COLO668 (cell line): ENCODE measurements around the gene POGK.
"Not testable (repeated sequence)": the region's sequence is repeated elsewhere in the genome, so short reads cannot be mapped to it uniquely, and the experiment has no call there.

ENCODE experiments used
- DNase-seq: peaks from one replicate; lab custom pipeline; 2025; ENCODE audit not compliant: unreplicated experiment; lab: John Stamatoyannopoulos, UW

POGK gene, protein sequence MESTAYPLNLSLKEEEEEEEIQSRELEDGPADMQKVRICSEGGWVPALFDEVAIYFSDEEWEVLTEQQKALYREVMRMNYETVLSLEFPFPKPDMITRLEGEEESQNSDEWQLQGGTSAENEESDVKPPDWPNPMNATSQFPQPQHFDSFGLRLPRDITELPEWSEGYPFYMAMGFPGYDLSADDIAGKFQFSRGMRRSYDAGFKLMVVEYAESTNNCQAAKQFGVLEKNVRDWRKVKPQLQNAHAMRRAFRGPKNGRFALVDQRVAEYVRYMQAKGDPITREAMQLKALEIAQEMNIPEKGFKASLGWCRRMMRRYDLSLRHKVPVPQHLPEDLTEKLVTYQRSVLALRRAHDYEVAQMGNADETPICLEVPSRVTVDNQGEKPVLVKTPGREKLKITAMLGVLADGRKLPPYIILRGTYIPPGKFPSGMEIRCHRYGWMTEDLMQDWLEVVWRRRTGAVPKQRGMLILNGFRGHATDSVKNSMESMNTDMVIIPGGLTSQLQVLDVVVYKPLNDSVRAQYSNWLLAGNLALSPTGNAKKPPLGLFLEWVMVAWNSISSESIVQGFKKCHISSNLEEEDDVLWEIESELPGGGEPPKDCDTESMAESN

GRCh38 chr1:166838766-166839599 lies at the start of gene POGK:
TSS of gene POGK (plus strand) at chr1:166839475. CDS start at chr1:166840957, 1,482 bp downstream.
- peak; percentile 96 for DNase-seq

DNA sequence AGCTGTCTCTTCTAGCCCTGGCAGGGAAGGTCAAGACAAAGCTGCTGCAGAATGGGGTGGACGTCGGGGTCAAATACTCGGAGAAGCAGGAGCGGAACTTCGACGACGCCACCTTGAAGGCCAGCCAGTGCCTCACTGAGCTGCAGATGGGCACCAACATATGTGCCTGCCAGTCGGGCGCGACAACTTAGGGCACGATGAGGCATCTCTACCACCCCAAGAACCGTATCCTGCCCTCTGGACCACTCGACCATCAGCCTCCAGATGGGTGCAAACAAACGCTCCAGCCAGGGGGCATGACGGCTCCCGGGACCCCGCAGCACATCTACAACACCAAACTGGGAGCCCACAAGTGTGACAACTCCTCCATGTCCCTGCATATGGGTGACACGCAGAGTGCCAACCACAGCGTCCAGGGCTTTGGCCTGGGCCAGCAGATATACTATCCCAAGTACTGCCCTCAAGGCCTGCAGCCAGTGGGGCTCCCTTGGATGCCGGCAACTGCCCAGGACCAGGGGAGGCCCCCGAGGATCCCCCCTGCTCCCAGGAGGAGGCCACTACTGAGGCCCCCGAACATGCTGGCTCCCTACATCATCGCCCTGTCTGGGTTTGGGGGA lies 42.5 kb upstream of the POGK start:
- no peak for DNase-seq

GRCh38 chr1:166808952-166809351 lies 30.3 kb upstream of the POGK start:
- DNase-seq = no peak

DNA sequence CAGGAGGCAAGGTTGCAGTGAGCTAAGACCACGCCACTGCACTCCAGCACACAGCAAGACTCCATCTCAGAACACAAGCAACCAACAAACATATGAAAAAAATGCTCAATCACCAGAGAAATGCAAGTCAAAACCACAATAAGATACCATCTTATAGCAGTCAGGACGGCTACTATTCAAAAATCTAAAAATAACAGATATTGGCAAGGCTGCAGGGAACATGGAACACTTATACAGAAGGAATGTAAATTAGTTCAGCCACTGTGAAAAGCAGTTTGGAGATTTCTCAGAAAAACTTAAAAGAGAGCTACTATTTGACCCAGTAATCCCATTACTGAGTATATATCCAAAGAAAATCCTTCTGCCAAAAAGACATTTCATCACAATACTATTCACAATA lies 27.6 kb upstream of the POGK start:
- DNase-seq = no peak

GRCh38 chr1:166813508-166814223 lies 25.6 kb upstream of the POGK start:
- DNase-seq = no peak

GRCh38 chr1:166814611-166815010 lies 24.7 kb upstream of the POGK start:
- DNase-seq = no peak

DNA sequence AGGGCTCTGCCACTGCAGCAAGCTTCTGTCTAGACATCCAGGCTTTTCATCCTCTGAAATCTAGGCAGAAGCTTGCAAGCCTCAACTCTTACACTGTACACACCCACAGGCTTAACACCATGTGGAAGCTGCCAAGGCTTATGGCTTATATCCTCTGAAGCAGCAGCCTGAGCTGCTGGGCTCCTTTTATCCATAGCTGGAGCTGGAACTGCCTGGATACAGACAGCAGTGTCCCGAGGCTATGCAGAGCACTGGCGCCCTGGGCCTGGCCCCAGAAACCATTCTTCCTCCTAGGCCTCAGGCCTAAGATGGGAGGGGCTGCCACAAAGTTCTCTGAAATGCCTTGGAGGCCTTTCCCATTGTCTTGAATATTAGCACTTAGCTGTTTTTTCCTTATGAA lies 19.3 kb upstream of the POGK start:
- no peak for DNase-seq

DNA sequence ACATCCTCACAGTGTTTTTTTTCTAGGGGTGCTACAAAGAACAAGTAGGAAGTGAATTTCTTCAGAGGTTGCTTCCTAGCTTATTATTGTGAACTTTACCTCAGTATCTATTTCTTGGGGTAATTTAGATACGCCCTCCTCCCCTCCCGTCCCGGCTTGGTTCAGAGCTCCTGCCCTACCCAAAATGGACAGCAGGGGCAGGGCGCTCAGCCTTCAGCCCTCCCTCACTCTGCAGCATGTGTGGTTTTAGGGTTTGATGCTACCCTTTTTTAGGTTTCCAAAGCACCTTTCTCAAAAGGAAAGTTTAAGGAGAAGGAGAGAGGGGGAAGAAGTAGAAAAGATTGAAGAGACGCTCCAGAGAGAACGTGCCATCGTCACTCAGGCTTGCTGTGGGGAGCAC lies 16.9 kb upstream of the POGK start:
- no peak for DNase-seq

GRCh38 chr1:166827426-166827825 lies 11.8 kb upstream of the POGK start:
- no peak for DNase-seq

DNA sequence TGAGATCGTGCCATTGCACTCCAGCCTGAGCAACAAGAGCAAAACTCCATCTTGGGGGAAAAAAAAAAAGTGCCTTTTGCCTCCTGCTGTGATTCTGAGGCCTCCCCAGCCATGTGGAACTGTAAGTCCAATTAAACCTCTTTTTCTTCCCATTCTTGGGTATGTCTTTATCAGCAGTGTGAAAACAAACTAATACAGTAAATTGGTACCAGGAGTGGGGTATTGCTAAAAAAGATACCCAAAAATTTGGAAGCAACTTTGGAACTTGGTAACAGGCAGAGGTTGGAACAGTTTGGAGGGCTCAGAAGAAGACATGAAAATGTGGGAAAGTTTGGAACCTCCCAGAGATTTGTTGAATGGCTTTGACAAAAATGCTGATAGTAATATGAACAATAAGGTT lies 9.5 kb upstream of the POGK start:
- not testable (repeated sequence) for DNase-seq

- no peak for DNase-seq
Measured at GRCh38 chr1:166836733-166837132, 2.5 kb upstream of the POGK start.

DNA sequence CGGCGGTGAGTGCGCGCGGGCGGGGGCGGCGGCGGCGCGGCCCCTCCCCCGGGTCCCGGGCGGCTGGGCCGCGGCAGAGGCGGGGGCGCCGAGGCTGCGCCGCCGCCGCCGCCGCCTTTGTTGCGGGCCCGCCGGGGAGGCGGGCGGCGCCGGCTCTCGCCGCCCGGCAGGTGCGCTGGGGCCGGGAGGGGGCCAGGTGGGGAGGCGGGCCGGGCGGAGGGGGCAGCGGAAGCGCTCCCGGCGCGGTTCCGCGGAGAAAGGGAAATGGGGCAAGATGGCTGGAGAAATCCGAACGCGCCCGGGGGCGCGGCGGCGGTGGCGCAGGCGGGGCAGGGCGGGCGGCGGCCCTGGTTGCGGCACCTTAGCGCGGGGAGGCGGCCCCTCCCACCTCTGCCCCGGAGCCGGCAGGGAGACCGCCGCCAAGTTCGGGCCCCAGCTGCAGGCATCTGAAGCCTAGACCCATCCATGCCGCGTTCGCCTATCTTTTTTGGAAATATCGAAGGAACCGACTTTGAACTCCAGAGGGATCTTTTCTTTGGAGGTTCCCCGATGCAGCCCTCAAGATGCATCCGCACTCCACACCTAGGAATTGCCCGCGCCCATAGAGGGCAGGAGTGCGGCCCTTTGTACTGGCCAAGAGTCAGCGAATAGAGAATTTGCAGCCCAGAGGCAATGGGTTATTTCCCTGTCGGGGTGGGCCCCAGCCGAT lies 479 bp downstream of the POGK start:
- peak; percentile 84 for DNase-seq

- no peak for DNase-seq
Measured at GRCh38 chr1:166840309-166841274, 1.3 kb downstream of the POGK start.

- DNase-seq = no peak
Measured at GRCh38 chr1:166843322-166843721, 4.0 kb downstream of the POGK start.

DNA sequence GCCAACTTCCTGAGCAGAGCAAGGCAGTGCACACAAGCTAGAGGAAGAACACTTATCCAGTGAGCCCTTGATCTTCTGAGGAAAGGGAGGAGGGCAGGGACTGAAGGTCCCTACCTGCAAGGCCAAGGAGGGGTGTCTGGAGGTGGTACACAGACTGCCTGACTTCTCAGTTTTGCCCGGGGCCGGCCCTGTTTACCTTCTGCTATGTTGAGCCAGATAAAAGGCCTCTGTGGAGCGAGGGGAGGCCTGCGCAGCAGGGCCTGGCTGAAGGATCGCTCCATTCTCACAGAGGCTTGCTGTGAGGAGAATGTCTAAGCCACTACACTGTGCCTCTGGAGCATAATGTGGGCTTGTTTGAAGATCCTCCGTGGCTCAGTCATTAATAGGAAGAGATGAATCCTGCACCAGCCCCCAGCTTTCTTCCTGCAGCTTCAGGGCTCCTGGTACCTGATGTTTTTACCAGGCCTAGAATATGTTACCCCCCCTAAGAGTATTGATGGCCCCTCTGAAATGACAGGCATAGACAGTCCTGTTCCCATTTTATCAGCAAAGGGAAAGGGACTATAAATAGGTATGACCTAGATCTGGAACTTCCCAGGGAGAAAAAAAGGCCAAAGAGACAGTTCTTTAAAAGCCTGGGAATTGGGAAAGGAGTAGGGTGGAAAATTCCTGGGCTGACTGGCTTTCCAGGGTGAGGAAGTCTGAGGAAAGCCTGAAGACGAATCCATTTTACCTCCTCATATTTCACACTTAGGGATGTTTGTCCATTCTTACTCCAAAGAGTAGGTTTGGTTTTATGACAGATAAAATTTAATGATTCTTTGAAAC lies 4.7 kb downstream of the POGK start:
- DNase-seq = no peak

DNA sequence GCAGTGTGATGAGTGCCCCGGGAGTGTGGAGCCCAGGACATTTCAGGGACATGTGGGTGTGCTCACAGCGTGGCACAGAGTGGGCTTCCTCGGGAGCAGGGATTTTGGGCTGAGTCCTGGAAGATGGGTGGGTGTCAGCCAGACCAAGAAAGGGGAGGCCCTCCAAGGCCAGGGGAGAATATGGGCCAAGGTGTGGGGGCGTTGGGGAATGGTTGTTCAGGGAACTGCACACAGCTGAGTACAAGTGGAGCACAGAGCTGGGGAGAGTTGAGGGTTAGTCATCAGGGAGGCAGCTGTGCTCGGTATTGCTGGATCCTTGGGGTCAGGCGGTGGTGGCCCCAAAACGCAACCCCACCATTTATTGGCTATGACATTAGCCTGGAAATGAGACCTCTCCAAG lies 5.5 kb downstream of the POGK start:
- no peak for DNase-seq

DNA sequence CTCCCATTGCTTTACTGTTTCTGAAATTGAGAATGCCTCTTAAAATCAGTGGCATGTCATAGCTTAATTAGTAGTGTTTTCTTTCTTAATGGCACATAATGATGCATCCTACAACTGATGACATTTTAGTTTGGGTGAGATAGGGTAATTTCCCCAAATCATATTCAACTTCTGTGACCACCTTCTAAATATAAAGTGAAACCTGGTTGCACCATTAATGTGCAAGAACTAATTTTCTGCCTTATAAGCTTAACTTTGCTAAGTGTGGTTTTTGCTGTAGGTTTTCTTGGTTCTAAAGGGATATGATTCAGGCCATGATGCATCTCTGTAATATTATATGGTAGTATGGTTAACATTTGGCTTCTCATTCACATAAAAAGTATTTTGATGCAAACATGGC lies 8.9 kb downstream of the POGK start:
- no peak for DNase-seq

DNA sequence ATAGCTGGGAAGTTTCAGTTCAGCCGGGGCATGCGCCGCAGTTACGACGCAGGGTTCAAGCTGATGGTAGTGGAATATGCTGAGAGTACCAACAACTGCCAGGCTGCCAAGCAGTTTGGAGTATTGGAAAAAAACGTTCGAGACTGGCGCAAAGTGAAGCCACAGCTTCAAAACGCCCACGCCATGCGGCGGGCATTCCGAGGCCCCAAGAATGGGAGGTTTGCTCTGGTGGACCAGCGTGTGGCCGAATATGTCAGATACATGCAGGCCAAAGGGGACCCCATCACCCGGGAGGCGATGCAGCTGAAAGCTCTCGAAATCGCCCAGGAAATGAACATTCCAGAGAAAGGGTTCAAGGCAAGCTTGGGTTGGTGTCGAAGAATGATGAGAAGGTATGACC lies 9.9 kb downstream of the POGK start:
- no peak for DNase-seq
